OCI-LY1 (cell line): ENCODE data around the gene TRAPPC10.

Experiments used
- H2AFZ ChIP-seq: fragments of 200-600 bp; sonication (generic), shearing (Covaris generic); 2 replicates; pipeline ENCODE4 v1.6.0; 2014; ENCODE audit warnings: antibody characterized with exemption, mild to moderate bottlenecking, low read length
- H3F3A ChIP-seq: fragments of 200-600 bp; sonication (generic), shearing (Covaris generic); 2 replicates; pipeline ENCODE4 v1.6.0; 2014; ENCODE audit warnings: mild to moderate bottlenecking, antibody characterized with exemption, low read length, moderate library complexity; ENCODE audit not compliant: insufficient read depth
- H3K27ac ChIP-seq: fragments of 200-600 bp; sonication (generic); 2 replicates; pipeline ENCODE4 v1.5.1; 2014; ENCODE audit warnings: low read length, mixed run types, mild to moderate bottlenecking, low read depth; ENCODE audit not compliant: poor library complexity, severe bottlenecking
- H3K27me3 ChIP-seq: fragments of 200-600 bp; sonication (generic); 2 replicates; pipeline ENCODE4 v1.6.0; 2014; ENCODE audit warnings: antibody characterized with exemption, mild to moderate bottlenecking, low read length, moderate library complexity; ENCODE audit not compliant: insufficient read depth
- H3K36me3 ChIP-seq: fragments of 200-600 bp; sonication (generic); 2 replicates; pipeline ENCODE4 v1.6.1; 2014; ENCODE audit warnings: mild to moderate bottlenecking, antibody characterized with exemption, low read length, moderate library complexity, mixed read lengths; ENCODE audit not compliant: insufficient read depth
- H3K4me1 ChIP-seq: fragments of 200-600 bp; sonication (generic); 2 replicates; pipeline ENCODE4 v1.5.1; 2014; ENCODE audit warnings: mild to moderate bottlenecking, low read length, moderate library complexity; ENCODE audit not compliant: insufficient read depth, severe bottlenecking
- H3K4me2 ChIP-seq: fragments of 200-600 bp; sonication (generic), shearing (Covaris generic); 2 replicates; pipeline ENCODE4 v1.6.1; 2014; ENCODE audit warnings: low read length
- H3K4me3 ChIP-seq: fragments of 200-600 bp; sonication (generic); 2 replicates; pipeline ENCODE4 v1.5.1; 2014; ENCODE audit warnings: low read length, low read depth, mild to moderate bottlenecking, mixed read lengths; ENCODE audit not compliant: poor library complexity, severe bottlenecking
- H3K79me2 ChIP-seq: fragments of 200-600 bp; shearing (Covaris generic); 2 replicates; pipeline ENCODE4 v1.6.1; 2016; ENCODE audit warnings: mixed run types, low read length, mixed read lengths; ENCODE audit not compliant: insufficient read depth
- H3K9ac ChIP-seq: fragments of 200-600 bp; sonication (generic), shearing (Covaris generic); 2 replicates; pipeline ENCODE4 v1.6.1; 2014; ENCODE audit warnings: mild to moderate bottlenecking, low read length, mixed read lengths
- H3K9me2 ChIP-seq: fragments of 200-600 bp; sonication (generic), shearing (Covaris generic); 2 replicates; pipeline ENCODE4 v1.6.1; 2014; ENCODE audit warnings: low read depth, mild to moderate bottlenecking, low read length, mixed read lengths
- H3K9me3 ChIP-seq: fragments of 200-600 bp; shearing (Covaris generic); 2 replicates; pipeline ENCODE4 v1.6.1; 2014; ENCODE audit warnings: low read length, mixed read lengths
- H4K20me1 ChIP-seq: fragments of 200-600 bp; sonication (generic), shearing (Covaris generic); 2 replicates; pipeline ENCODE4 v1.6.0; 2016; ENCODE audit warnings: mild to moderate bottlenecking, low read length; ENCODE audit not compliant: insufficient read depth
- CTCF ChIP-seq: fragments of 200-600 bp; sonication (generic), shearing (Covaris generic); IDR thresholded peaks from 2 replicates; pipeline ENCODE4 v1.5.1; 2017; ENCODE audit warnings: mild to moderate bottlenecking, antibody characterized with exemption, low read length, moderate library complexity, mixed read lengths
- EZH2 ChIP-seq: fragments of 200-600 bp; sonication (generic), shearing (Covaris generic); IDR thresholded peaks from 2 replicates; pipeline ENCODE4 v1.8.0; 2017; ENCODE audit warnings: borderline replicate concordance, mixed run types, mild to moderate bottlenecking, antibody characterized with exemption, low read length, moderate library complexity, mixed read lengths

The TRAPPC10 gene

GRCh38 chr21:44054710-44055109, 42.6 kb downstream of the TRAPPC10 start:
- H3K4me1 ChIP-seq, result peaks cover 21% of the 10 kb centered on the region
- no peaks in the 10 kb centered on the region for H3K9me2 ChIP-seq
- H3K9ac ChIP-seq, result no peak overlapping the region
- no peak overlapping the region for H3K4me2 ChIP-seq
- no peak for TF ChIP-seq EZH2
- H3K79me2 ChIP-seq, result no peaks in the 10 kb centered on the region
- no peak overlapping the region for H2AFZ ChIP-seq
- no peaks in the 10 kb centered on the region for H3K9me3 ChIP-seq
- no peaks in the 10 kb centered on the region for H3F3A ChIP-seq
- H3K4me3 ChIP-seq, result no peak overlapping the region
- no peak overlapping the region for H3K27ac ChIP-seq
- no peaks in the 10 kb centered on the region for H4K20me1 ChIP-seq
- H3K36me3 ChIP-seq, result peaks cover 57% of the 10 kb centered on the region
- no peaks in the 10 kb centered on the region for H3K27me3 ChIP-seq

GRCh38 chr21:44057055-44057454, 44.9 kb downstream of the TRAPPC10 start:
- no peak overlapping the region for H3K27ac ChIP-seq
- no peak overlapping the region for H3K9ac ChIP-seq
- H4K20me1 ChIP-seq, result no peaks in the 10 kb centered on the region
- no peak overlapping the region for H2AFZ ChIP-seq
- no peaks in the 10 kb centered on the region for H3K9me2 ChIP-seq
- H3F3A ChIP-seq, result no peaks in the 10 kb centered on the region
- TF ChIP-seq CTCF (no peak), EZH2 (no peak)
- peaks cover under 1% of the 10 kb centered on the region for H3K4me1 ChIP-seq
- H3K36me3 ChIP-seq, result peaks cover 63% of the 10 kb centered on the region
- no peak overlapping the region for H3K4me3 ChIP-seq
- H3K27me3 ChIP-seq, result no peaks in the 10 kb centered on the region
- no peaks in the 10 kb centered on the region for H3K9me3 ChIP-seq
- no peaks in the 10 kb centered on the region for H3K79me2 ChIP-seq
- no peak overlapping the region for H3K4me2 ChIP-seq

GRCh38 chr21:44057960-44058651, 46.0 kb downstream of the TRAPPC10 start:
- peaks cover 64% of the 10 kb centered on the region for H3K36me3 ChIP-seq
- H3K9me3 ChIP-seq, result no peaks in the 10 kb centered on the region
- no peaks in the 10 kb centered on the region for H3K27me3 ChIP-seq
- no peaks in the 10 kb centered on the region for H3K9me2 ChIP-seq
- no peak overlapping the region for H3K4me3 ChIP-seq
- H3K79me2 ChIP-seq, result no peaks in the 10 kb centered on the region
- H2AFZ ChIP-seq, result no peak overlapping the region
- no peak overlapping the region for H3K9ac ChIP-seq
- TF ChIP-seq EZH2 (no peak), CTCF (no peak)
- no peaks in the 10 kb centered on the region for H4K20me1 ChIP-seq
- no peak overlapping the region for H3K27ac ChIP-seq
- H3F3A ChIP-seq, result no peaks in the 10 kb centered on the region
- no peak overlapping the region for H3K4me2 ChIP-seq
- H3K4me1 ChIP-seq, result no peaks in the 10 kb centered on the region

GRCh38 chr21:44058652-44058964, 46.5 kb downstream of the TRAPPC10 start:
- Histone ChIP-seq H2AFZ (no peak overlapping the region), H3K9me2 (no peaks in the 10 kb centered on the region), H4K20me1 (no peaks in the 10 kb centered on the region), H3K36me3 (peaks cover 64% of the 10 kb centered on the region), H3K27ac (no peak overlapping the region), H3K79me2 (no peaks in the 10 kb centered on the region), H3K9ac (no peak overlapping the region), H3K27me3 (no peaks in the 10 kb centered on the region), H3K4me1 (no peaks in the 10 kb centered on the region), H3F3A (no peaks in the 10 kb centered on the region), H3K9me3 (no peaks in the 10 kb centered on the region), H3K4me3 (no peak overlapping the region), H3K4me2 (no peak overlapping the region)
- TF ChIP-seq CTCF, result no peak
- no peak for TF ChIP-seq EZH2
